NOMO-1 (cell line): ENCODE data around the gene ITGAD.
"Not testable (repeated sequence)": the region's sequence is repeated elsewhere in the genome, so short reads cannot be mapped to it uniquely, and the experiment has no call there.

Experiments used
- DNase-seq, 2 experiments: peaks; one replicate each; lab custom pipeline; 2025; ENCODE audit not compliant: unreplicated experiment in 2 of 2; lab: John Stamatoyannopoulos, UW

Gene ITGAD

GRCh38 chr16:31401436-31401835, 8.3 kb downstream of the ITGAD start:
- no peak for DNase-seq

- no peak for DNase-seq
Measured at GRCh38 chr16:31402687-31403086, 9.6 kb downstream of the ITGAD start.

GRCh38 chr16:31403590-31404352, 10.6 kb downstream of the ITGAD start:
- DNase-seq, result no peak

- DNase-seq, result no peak
Measured at GRCh38 chr16:31404353-31405064, 11.4 kb downstream of the ITGAD start.

- DNase-seq, result no peak
Measured at GRCh38 chr16:31407406-31407805, 14.3 kb downstream of the ITGAD start.

- no peak for DNase-seq
Measured at GRCh38 chr16:31409433-31409832, 16.3 kb downstream of the ITGAD start.

GRCh38 chr16:31410082-31410481, 16.9 kb downstream of the ITGAD start:
- no peak for DNase-seq

- DNase-seq, result no peak
Measured at GRCh38 chr16:31411024-31411844, 18.1 kb downstream of the ITGAD start.

GRCh38 chr16:31412750-31413149, 19.6 kb downstream of the ITGAD start:
- no peak for DNase-seq

GRCh38 chr16:31413381-31413780, 20.2 kb downstream of the ITGAD start:
- DNase-seq, result no peak

- DNase-seq, result no peak
Measured at GRCh38 chr16:31413943-31414342, 20.8 kb downstream of the ITGAD start.

GRCh38 chr16:31414706-31415105, 21.6 kb downstream of the ITGAD start:
- DNase-seq, result no peak

GRCh38 chr16:31416371-31416770, 23.2 kb downstream of the ITGAD start:
- no peak for DNase-seq

- DNase-seq, result not testable (repeated sequence)
Measured at GRCh38 chr16:31417036-31417435, 23.9 kb downstream of the ITGAD start.

GRCh38 chr16:31417916-31418315, 24.8 kb downstream of the ITGAD start:
- no peak for DNase-seq

- DNase-seq, result no peak
Measured at GRCh38 chr16:31420037-31420436, 26.9 kb downstream of the ITGAD start.

- no peak for DNase-seq
Measured at GRCh38 chr16:31421587-31421986, 28.5 kb downstream of the ITGAD start.

GRCh38 chr16:31423241-31423640, 30.1 kb downstream of the ITGAD start:
- no peak for DNase-seq

GRCh38 chr16:31423801-31424200, 30.7 kb downstream of the ITGAD start:
- no peak for DNase-seq

- DNase-seq, result no peak
Measured at GRCh38 chr16:31427441-31428278, 34.5 kb downstream of the ITGAD start.

GRCh38 chr16:31428279-31428597, 35.1 kb downstream of the ITGAD start, which contains the start of gene COX6A2:
COX6A2 (minus strand) TSS chr16:31428360; CDS start chr16:31428325, 35 bp downstream.
- no peak for DNase-seq
